Measurements from ENCODE around the gene URGCP. TPM values are rescaled to one million over a fixed set of nuclear protein-coding genes. Genes with fewer than 3 reads are reported as not detected.

URGCP gene
- total RNA-seq, 1 experiment from 2014 or later: 26.6 TPM

GRCh38 chr7:43943417-43944187, 37.2 kb upstream of the URGCP start:
- no TSS peak for BruUV-seq (replicated peaks)
- ChIA-PET POLR2A (ENCODE audit: low non-redundant PET) (no interaction called here), CTCF (no interaction called here)

GRCh38 chr7:43942997-43943396, 36.6 kb upstream of the URGCP start:
- no peak overlapping the region for H3K27ac ChIP-seq (ENCODE audit: low read depth, low read length, poor library complexity, severe bottlenecking)
- intact Hi-C loops (cut with micrococcal nuclease; ENCODE audit: unreplicated experiment): no loop called here
- BruUV-seq (replicated peaks): no TSS peak
- H3K9me3 ChIP-seq (ENCODE audit: low read depth, low read length, poor library complexity, severe bottlenecking): no peaks in the 10 kb centered on the region
- no peak for DNase-seq (ENCODE audit: low spot score)
- TF ChIP-seq CTCF (conservative IDR thresholded peaks at IDR 0.05; ENCODE audit: low read depth, low read length) (no peak), EZH2 (IDR thresholded peaks at IDR 0.05; ENCODE audit: borderline replicate concordance, low read depth, low read length, poor library complexity, severe bottlenecking) (no peak)
- H3K36me3 ChIP-seq (ENCODE audit: insufficient read depth, low read length, poor library complexity, severe bottlenecking): no peaks in the 10 kb centered on the region
- ChIA-PET CTCF (no interaction called here), POLR2A (ENCODE audit: low non-redundant PET) (no interaction called here)
- no peaks in the 10 kb centered on the region for H3K4me1 ChIP-seq (ENCODE audit: insufficient read depth, low read length, poor library complexity, severe bottlenecking)
- H3K27me3 ChIP-seq (replicated peaks; ENCODE audit: insufficient read depth, low read depth, low read length, poor library complexity): no peaks in the 10 kb centered on the region
- H3K4me3 ChIP-seq (ENCODE audit: low read depth, low read length, poor library complexity, severe bottlenecking): no peak overlapping the region

More at GRCh38 chr7:43943417-43944187, 37.2 kb upstream of the URGCP start:
- Histone ChIP-seq H3K9me3 (ENCODE audit: low read depth, low read length, poor library complexity, severe bottlenecking) (no peaks in the 10 kb centered on the region), H3K27me3 (replicated peaks; ENCODE audit: insufficient read depth, low read depth, low read length, poor library complexity) (no peaks in the 10 kb centered on the region), H3K4me1 (ENCODE audit: insufficient read depth, low read length, poor library complexity, severe bottlenecking) (no peaks in the 10 kb centered on the region), H3K27ac (ENCODE audit: low read depth, low read length, poor library complexity, severe bottlenecking) (no peak overlapping the region), H3K4me3 (ENCODE audit: low read depth, low read length, poor library complexity, severe bottlenecking) (no peak overlapping the region), H3K36me3 (ENCODE audit: insufficient read depth, low read length, poor library complexity, severe bottlenecking) (no peaks in the 10 kb centered on the region)
- no peak for DNase-seq (ENCODE audit: low spot score)
- no peak for TF ChIP-seq EZH2 (IDR thresholded peaks at IDR 0.05; ENCODE audit: borderline replicate concordance, low read depth, low read length, poor library complexity, severe bottlenecking)
- TF ChIP-seq CTCF (conservative IDR thresholded peaks at IDR 0.05; ENCODE audit: low read depth, low read length): no peak
- intact Hi-C loops (cut with micrococcal nuclease; ENCODE audit: unreplicated experiment): no loop called here

GRCh38 chr7:43942250-43942649, 35.9 kb upstream of the URGCP start:
- no peaks in the 10 kb centered on the region for H3K36me3 ChIP-seq (ENCODE audit: insufficient read depth, low read length, poor library complexity, severe bottlenecking)
- no peaks in the 10 kb centered on the region for H3K4me1 ChIP-seq (ENCODE audit: insufficient read depth, low read length, poor library complexity, severe bottlenecking)
- ChIA-PET CTCF (no interaction called here), POLR2A (ENCODE audit: low non-redundant PET) (interaction anchor here (0.6 kb wide), 1 partner anchor 60 kb away, joined by 7 read pairs; no protein-coding TSS in a partner anchor)
- BruUV-seq (replicated peaks): no TSS peak
- intact Hi-C loops (cut with micrococcal nuclease; ENCODE audit: unreplicated experiment): no loop called here
- no peak overlapping the region for H3K4me3 ChIP-seq (ENCODE audit: low read depth, low read length, poor library complexity, severe bottlenecking)
- H3K27me3 ChIP-seq (replicated peaks; ENCODE audit: insufficient read depth, low read depth, low read length, poor library complexity): no peaks in the 10 kb centered on the region
- no peak for TF ChIP-seq CTCF (conservative IDR thresholded peaks at IDR 0.05; ENCODE audit: low read depth, low read length)
- TF ChIP-seq EZH2 (IDR thresholded peaks at IDR 0.05; ENCODE audit: borderline replicate concordance, low read depth, low read length, poor library complexity, severe bottlenecking): no peak
- H3K27ac ChIP-seq (ENCODE audit: low read depth, low read length, poor library complexity, severe bottlenecking): no peak overlapping the region
- no peaks in the 10 kb centered on the region for H3K9me3 ChIP-seq (ENCODE audit: low read depth, low read length, poor library complexity, severe bottlenecking)
- no peak for DNase-seq (ENCODE audit: low spot score)
